ENCODE data around the gene RNF44.

The RNF44 gene

GRCh38 chr5:176536902-176537553, at the start of gene RNF44:
Gene RNF44, minus strand, starts transcription at chr5:176537402. Its CDS starts 4,930 bp downstream, at chr5:176532472.
- peaks cover 2% of the 10 kb centered on the region; the same call in 1 of the 2 replicates for H3K36me3 ChIP-seq
- H3K9ac ChIP-seq, result peak within 1 kb of the TSS; percentile 100
- H3K4me1 ChIP-seq, result peaks cover 79% of the 10 kb centered on the region
- H3K27ac ChIP-seq, result peak within 1 kb of the TSS; percentile 100
- H3K4me3 ChIP-seq, result peak within 1 kb of the TSS; percentile 88
- no peaks in the 10 kb centered on the region for H3K9me3 ChIP-seq
- H3K4me2 ChIP-seq, result peak within 1 kb of the TSS; percentile 99
- H4K20me1 ChIP-seq, result peaks cover 30% of the 10 kb centered on the region
- TF ChIP-seq Cebpa-rat (IDR thresholded peaks at IDR 0.05), result no peak
- no peaks in the 10 kb centered on the region for H3K27me3 ChIP-seq

- Histone ChIP-seq H3K4me2 (no peak overlapping the region), H3K9me3 (peaks cover 30% of the 10 kb centered on the region), H3K4me3 (no peak overlapping the region), H3K4me1 (peaks cover 18% of the 10 kb centered on the region), H3K27ac (no peak overlapping the region), H4K20me1 (no peaks in the 10 kb centered on the region), H3K36me3 (peaks cover 10% of the 10 kb centered on the region; the same call in 1 of the 2 replicates), H3K9ac (no peak overlapping the region), H3K27me3 (no peaks in the 10 kb centered on the region)
- no peak for TF ChIP-seq Cebpa-rat (IDR thresholded peaks at IDR 0.05)
Measured at GRCh38 chr5:176583076-176583475, 45.9 kb upstream of the RNF44 start.

- Histone ChIP-seq H3K4me2 (no peak overlapping the region), H4K20me1 (no peaks in the 10 kb centered on the region), H3K36me3 (peaks cover 10% of the 10 kb centered on the region; the same call in 1 of the 2 replicates), H3K4me3 (no peak overlapping the region), H3K27ac (no peak overlapping the region), H3K9me3 (peaks cover 26% of the 10 kb centered on the region), H3K9ac (no peak overlapping the region), H3K27me3 (no peaks in the 10 kb centered on the region), H3K4me1 (peaks cover 17% of the 10 kb centered on the region)
- no peak for TF ChIP-seq Cebpa-rat (IDR thresholded peaks at IDR 0.05)
Measured at GRCh38 chr5:176581361-176581760, 44.2 kb upstream of the RNF44 start.

GRCh38 chr5:176579323-176579722, 42.1 kb upstream of the RNF44 start:
- H3K4me2 ChIP-seq, result no peak overlapping the region
- H3K9me3 ChIP-seq, result peaks cover 6% of the 10 kb centered on the region
- H3K9ac ChIP-seq, result no peak overlapping the region
- no peak overlapping the region for H3K27ac ChIP-seq
- no peaks in the 10 kb centered on the region for H3K27me3 ChIP-seq
- H3K4me3 ChIP-seq, result no peak overlapping the region
- H3K4me1 ChIP-seq, result peaks cover 17% of the 10 kb centered on the region
- H3K36me3 ChIP-seq, result no peaks in the 10 kb centered on the region
- no peaks in the 10 kb centered on the region for H4K20me1 ChIP-seq
- TF ChIP-seq Cebpa-rat (IDR thresholded peaks at IDR 0.05), result no peak

- Histone ChIP-seq H3K4me2 (peak overlapping the region; percentile 62), H3K9ac (no peak overlapping the region), H3K27ac (no peak overlapping the region), H3K36me3 (no peaks in the 10 kb centered on the region), H3K9me3 (no peaks in the 10 kb centered on the region), H3K27me3 (no peaks in the 10 kb centered on the region), H4K20me1 (no peaks in the 10 kb centered on the region), H3K4me3 (no peak overlapping the region), H3K4me1 (peaks cover 17% of the 10 kb centered on the region)
- TF ChIP-seq Cebpa-rat (IDR thresholded peaks at IDR 0.05), result no peak
Measured at GRCh38 chr5:176578391-176578808, 41.2 kb upstream of the RNF44 start.

- H3K36me3 ChIP-seq, result no peaks in the 10 kb centered on the region
- H3K9me3 ChIP-seq, result no peaks in the 10 kb centered on the region
- no peaks in the 10 kb centered on the region for H3K27me3 ChIP-seq
- no peak overlapping the region for H3K9ac ChIP-seq
- H3K27ac ChIP-seq, result no peak overlapping the region
- no peak overlapping the region for H3K4me3 ChIP-seq
- TF ChIP-seq Cebpa-rat (IDR thresholded peaks at IDR 0.05), result no peak
- H3K4me2 ChIP-seq, result peak overlapping the region; percentile 62
- H3K4me1 ChIP-seq, result peaks cover 17% of the 10 kb centered on the region
- H4K20me1 ChIP-seq, result no peaks in the 10 kb centered on the region
Measured at GRCh38 chr5:176577312-176578176, 40.3 kb upstream of the RNF44 start.

- no peaks in the 10 kb centered on the region for H3K9me3 ChIP-seq
Measured at GRCh38 chr5:176575488-176576422, 38.6 kb upstream of the RNF44 start.

GRCh38 chr5:176575066-176575465, 37.9 kb upstream of the RNF44 start:
- Histone ChIP-seq H4K20me1 (no peaks in the 10 kb centered on the region), H3K27me3 (no peaks in the 10 kb centered on the region), H3K36me3 (no peaks in the 10 kb centered on the region), H3K4me3 (no peak overlapping the region), H3K9me3 (no peaks in the 10 kb centered on the region), H3K4me1 (peaks cover 22% of the 10 kb centered on the region), H3K9ac (no peak overlapping the region), H3K4me2 (no peak overlapping the region), H3K27ac (no peak overlapping the region)
- TF ChIP-seq Cebpa-rat (IDR thresholded peaks at IDR 0.05), result no peak

More at GRCh38 chr5:176575488-176576422, 38.6 kb upstream of the RNF44 start:
- Histone ChIP-seq H3K4me1 (peaks cover 21% of the 10 kb centered on the region), H3K27ac (no peak overlapping the region), H3K9ac (no peak overlapping the region), H3K4me3 (no peak overlapping the region), H3K36me3 (no peaks in the 10 kb centered on the region), H3K27me3 (no peaks in the 10 kb centered on the region), H3K4me2 (no peak overlapping the region), H4K20me1 (no peaks in the 10 kb centered on the region)
- TF ChIP-seq Cebpa-rat (IDR thresholded peaks at IDR 0.05), result no peak

GRCh38 chr5:176574297-176574591, 37.0 kb upstream of the RNF44 start:
- Histone ChIP-seq H3K4me3 (no peak overlapping the region), H3K36me3 (no peaks in the 10 kb centered on the region), H3K9me3 (no peaks in the 10 kb centered on the region), H3K27me3 (no peaks in the 10 kb centered on the region), H3K27ac (no peak overlapping the region), H4K20me1 (no peaks in the 10 kb centered on the region), H3K4me1 (peaks cover 22% of the 10 kb centered on the region), H3K9ac (no peak overlapping the region), H3K4me2 (no peak overlapping the region)
- TF ChIP-seq Cebpa-rat (IDR thresholded peaks at IDR 0.05), result no peak
